OCI-LY3 (cell line): Measurements from ENCODE around the gene HRH1.

ENCODE experiments used
- H2AFZ ChIP-seq: fragments of 200-600, 300-600 bp; shearing (Covaris generic); 2 replicates; pipeline ENCODE4 v1.6.0; 2014; ENCODE audit warnings: antibody characterized with exemption, low read depth, low read length
- H3K27ac ChIP-seq: fragments of 200-600, 300-600 bp; sonication (generic); 2 replicates; pipeline ENCODE4 v1.5.1; 2014; ENCODE audit warnings: mild to moderate bottlenecking, low read length, moderate library complexity, mixed read lengths
- H3K27me3 ChIP-seq: fragments of 200-600, 300-600 bp; sonication (generic); 2 replicates; pipeline ENCODE4 v1.6.1; 2014; ENCODE audit warnings: low read depth, low read length, mixed read lengths
- H3K36me3 ChIP-seq: fragments of 200-600, 300-600 bp; sonication (generic); replicated peaks from 2 replicates; pipeline ENCODE3; 2014; ENCODE audit warnings: low read depth, low read length, mixed read lengths
- H3K4me1 ChIP-seq: fragments of 300-600, 200-600 bp; sonication (generic); 2 replicates; pipeline ENCODE4 v1.6.1; 2014; ENCODE audit warnings: low read length, mixed read lengths
- H3K4me2 ChIP-seq: fragments of 200-600, 300-600 bp; sonication (generic); 2 replicates; pipeline ENCODE4 v1.6.1; 2014; ENCODE audit warnings: low read length, mixed read lengths
- H3K4me3 ChIP-seq: fragments of 300-600, 200-600 bp; sonication (generic); 2 replicates; pipeline ENCODE4 v1.5.1; 2014; ENCODE audit warnings: antibody characterized with exemption, mild to moderate bottlenecking, low read length, moderate library complexity
- H3K79me2 ChIP-seq: fragments of 300-600, 200-600 bp; shearing (Covaris generic); 2 replicates; pipeline ENCODE4 v1.6.1; 2014; ENCODE audit warnings: mild to moderate bottlenecking, low read length, mixed read lengths
- H3K9ac ChIP-seq: fragments of 300-600, 200-600 bp; shearing (Covaris generic); 2 replicates; pipeline ENCODE4 v1.6.0; 2014; ENCODE audit warnings: mild to moderate bottlenecking, low read length, moderate library complexity
- H3K9me3 ChIP-seq: fragments of 200-600, 300-600 bp; shearing (Covaris generic); 2 replicates; pipeline ENCODE4 v1.6.1; 2014; ENCODE audit warnings: low read length, mixed read lengths; ENCODE audit not compliant: insufficient read depth
- H4K20me1 ChIP-seq: fragments of 200-600, 300-600 bp; sonication (generic); 2 replicates; pipeline ENCODE4 v1.6.1; 2016; ENCODE audit warnings: low read length, mixed read lengths; ENCODE audit not compliant: insufficient read depth
- CTCF ChIP-seq: fragments of 200-600, 300-600 bp; sonication (generic); IDR thresholded peaks from 2 replicates; pipeline ENCODE4 v1.5.1; 2014; ENCODE audit warnings: antibody characterized with exemption, low read length, low read depth
- EZH2phosphoT487 ChIP-seq: fragments of 200-600 bp; shearing (Covaris generic); IDR thresholded peaks from 2 replicates; pipeline ENCODE4 v1.6.1; 2018; ENCODE audit warnings: antibody characterized with exemption, mixed run types, low read depth

Gene HRH1

GRCh38 chr3:11156026-11156410 lies 1.7 kb downstream of the HRH1 start:
- no peak overlapping the region for H2AFZ ChIP-seq
- no peak overlapping the region for H3K27ac ChIP-seq
- no peaks in the 10 kb centered on the region for H3K36me3 ChIP-seq
- H3K4me1 ChIP-seq = no peaks in the 10 kb centered on the region
- no peaks in the 10 kb centered on the region for H3K9me3 ChIP-seq
- TF ChIP-seq EZH2phosphoT487 (no peak), CTCF (no peak)
- H3K79me2 ChIP-seq = no peaks in the 10 kb centered on the region
- peaks cover 46% of the 10 kb centered on the region for H3K27me3 ChIP-seq
- H3K9ac ChIP-seq = no peak overlapping the region
- no peak overlapping the region for H3K4me2 ChIP-seq
- no peaks in the 10 kb centered on the region for H4K20me1 ChIP-seq
- H3K4me3 ChIP-seq = no peak overlapping the region

DNA sequence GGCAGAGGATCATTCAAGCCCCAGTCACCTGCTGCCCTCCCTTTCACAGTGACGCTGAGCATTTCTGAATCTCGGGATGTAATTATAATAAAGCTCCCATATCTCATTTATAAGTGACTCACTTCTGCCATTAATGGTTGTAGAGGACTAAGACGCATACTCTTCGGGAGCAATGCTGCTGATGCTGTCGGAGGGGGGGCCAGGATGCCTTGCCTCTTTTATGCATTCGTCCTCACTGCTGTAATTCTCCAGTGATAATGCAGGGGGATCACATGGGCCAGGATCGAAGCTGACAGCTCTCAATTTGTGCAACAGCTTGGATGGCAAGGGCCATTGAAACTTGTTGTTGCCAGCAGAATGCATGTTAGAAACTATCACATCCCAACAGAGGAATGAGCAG lies 3.1 kb downstream of the HRH1 start:
- no peaks in the 10 kb centered on the region for H3K79me2 ChIP-seq

GRCh38 chr3:11159421-11159904 lies 5.2 kb downstream of the HRH1 start:
- Histone ChIP-seq H3K79me2 (no peaks in the 10 kb centered on the region), H3K9ac (no peak overlapping the region), H3K4me2 (no peak overlapping the region), H3K9me3 (no peaks in the 10 kb centered on the region), H3K4me1 (no peaks in the 10 kb centered on the region), H3K27ac (no peak overlapping the region), H4K20me1 (no peaks in the 10 kb centered on the region), H2AFZ (no peak overlapping the region), H3K36me3 (no peaks in the 10 kb centered on the region), H3K27me3 (peaks cover 51% of the 10 kb centered on the region), H3K4me3 (no peak overlapping the region)
- TF ChIP-seq CTCF = no peak
- no peak for TF ChIP-seq EZH2phosphoT487

More for the DNA sequence above, 3.1 kb downstream of the HRH1 start:
- Histone ChIP-seq H3K27me3 (peaks cover 46% of the 10 kb centered on the region), H3K4me3 (no peak overlapping the region), H3K9me3 (no peaks in the 10 kb centered on the region), H3K9ac (no peak overlapping the region), H2AFZ (no peak overlapping the region), H3K4me2 (no peak overlapping the region), H4K20me1 (no peaks in the 10 kb centered on the region), H3K27ac (no peak overlapping the region), H3K36me3 (no peaks in the 10 kb centered on the region), H3K4me1 (no peaks in the 10 kb centered on the region)
- no peak for TF ChIP-seq CTCF

DNA sequence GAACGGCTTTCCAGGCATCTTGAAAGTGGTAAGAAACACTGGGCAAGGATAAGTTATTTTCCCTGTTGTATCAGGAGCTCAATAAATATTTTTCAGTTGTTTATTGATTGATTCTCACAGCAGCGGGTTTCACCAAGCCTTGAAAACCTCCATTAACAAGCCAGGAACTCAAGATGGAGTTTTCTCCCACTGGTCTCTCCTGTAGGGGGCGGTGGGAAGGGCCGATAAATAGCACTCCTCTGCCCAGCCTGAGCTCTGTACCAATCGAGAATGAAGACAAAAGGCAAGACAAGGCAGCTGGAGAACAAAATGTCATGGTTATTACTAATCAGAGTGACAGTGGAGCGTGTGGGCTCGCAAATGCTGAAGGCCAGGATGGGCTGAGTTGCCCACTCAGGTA lies 7.4 kb downstream of the HRH1 start:
- Histone ChIP-seq H3K9me3 (no peaks in the 10 kb centered on the region), H2AFZ (no peak overlapping the region), H3K9ac (no peak overlapping the region), H3K36me3 (no peaks in the 10 kb centered on the region), H3K4me2 (no peak overlapping the region), H3K27ac (no peak overlapping the region), H4K20me1 (no peaks in the 10 kb centered on the region), H3K79me2 (no peaks in the 10 kb centered on the region), H3K27me3 (peaks cover 37% of the 10 kb centered on the region), H3K4me1 (no peaks in the 10 kb centered on the region), H3K4me3 (no peak overlapping the region)
- TF ChIP-seq CTCF = no peak
- TF ChIP-seq EZH2phosphoT487 = no peak
